Type B pancreatic cell (in vitro differentiated cells): ENCODE measurements around the gene ZNF792. TPM values are rescaled to one million over a fixed set of nuclear protein-coding genes. Genes with fewer than 3 reads are reported as not detected.
A peak's percentile ranks its signal among the peaks of the same experiment; 100 is the strongest.

Source experiments
- DNase-seq: peaks from one replicate; pipeline ENCODE4 v3.0.0; 2021; ENCODE audit warnings: mixed read lengths; ENCODE audit not compliant: unreplicated experiment; ENCODE audit errors: extremely low spot score
- H3K27ac Mint-ChIP-seq: 2 replicates; pipeline ENCODE4 v1.8.0; 2021; ENCODE audit warnings: mild to moderate bottlenecking, mixed read lengths
- H3K27me3 Mint-ChIP-seq: 2 replicates; pipeline ENCODE4 v1.8.0; 2021; ENCODE audit warnings: mixed read lengths
- H3K36me3 Mint-ChIP-seq: 2 replicates; pipeline ENCODE4 v1.8.0; 2021; ENCODE audit warnings: mixed read lengths
- H3K4me1 Mint-ChIP-seq: one replicate; pipeline ENCODE4 v1.8.0; 2021; ENCODE audit warnings: mixed read lengths; ENCODE audit not compliant: unreplicated experiment
- H3K4me3 Mint-ChIP-seq: 2 replicates; pipeline ENCODE4 v1.8.0; 2021; ENCODE audit warnings: mild to moderate bottlenecking, mixed read lengths
- H3K9me3 Mint-ChIP-seq: 2 replicates; pipeline ENCODE4 v1.8.0; 2021; ENCODE audit warnings: mixed read lengths
- long read RNA-seq: library from polyadenylated mRNA; unstranded; transcript quantifications from one replicate; pipeline ENCODE4 v2.0.0, GENCODE V29; 2020
- total RNA-seq: library from RNA; stranded (reverse); gene quantifications from 2 replicates; pipeline ENCODE4 v1.2.1, GENCODE V29; 2021; ENCODE audit warnings: low replicate concordance
- TF ChIP-seq, protein P1 (sequence below): fragments of 200-600 bp; sonication (generic); conservative IDR thresholded peaks from 2 replicates; pipeline ENCODE4 v1.5.0; 2021; ENCODE audit warnings: antibody characterized with exemption, mild to moderate bottlenecking

Gene ZNF792
- 5.8 and 6.5 TPM in 2 replicates for total RNA-seq
- long read RNA-seq, partial matches to known transcripts: 1 of 2 reads
- long read RNA-seq, other reads (novel, unspliced or antisense): 1 of 2 reads

DNA sequence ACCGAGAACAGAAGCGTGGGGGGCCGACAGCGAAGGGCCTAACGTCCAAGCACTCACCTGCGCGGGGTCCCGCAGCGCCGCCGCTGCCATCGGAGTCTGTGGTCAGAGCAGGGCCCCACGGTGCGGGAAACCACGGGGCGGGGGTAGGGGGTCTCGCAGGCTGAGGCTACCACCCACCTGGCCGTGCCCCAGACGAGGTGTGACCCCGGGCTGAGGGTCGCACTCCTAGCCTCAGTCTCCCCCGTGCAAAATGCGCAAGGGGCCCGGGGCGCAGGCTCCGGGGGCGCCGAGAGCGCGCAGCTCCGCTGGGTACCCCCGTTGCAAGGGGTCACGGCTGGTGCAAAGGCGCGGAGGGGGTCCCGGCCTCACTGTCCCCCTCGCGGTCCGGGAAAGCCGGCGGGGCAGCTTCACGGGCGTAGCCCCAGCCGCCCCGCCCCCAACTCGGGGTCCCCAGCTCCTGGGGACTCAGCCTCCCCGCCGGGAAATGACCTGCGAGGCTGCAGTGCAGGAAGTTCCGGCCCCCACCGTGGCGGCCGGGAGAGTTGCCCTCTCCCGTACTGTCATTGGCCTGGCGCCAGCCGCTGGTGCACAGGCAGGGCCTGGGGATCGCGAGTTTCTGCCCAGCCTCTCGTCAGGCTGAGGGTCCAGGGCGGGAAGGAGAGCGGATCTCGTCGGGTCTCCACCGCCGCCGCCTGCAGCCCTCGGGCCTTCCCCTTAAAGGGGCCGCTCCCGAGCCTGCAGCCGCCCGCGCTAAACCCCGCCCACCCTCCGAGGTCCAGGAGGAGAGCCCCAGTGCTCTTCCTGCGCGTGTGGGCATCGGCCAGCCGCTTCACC is at the start of gene ZNF792:
Gene ZNF792 (minus strand): TSS at position 657 of the 834 bp plus-strand sequence. CDS start 567 bp downstream, at position 90.
- peak; percentile 79 for DNase-seq
- Mint-ChIP-seq H3K27ac (peak within 1 kb of the TSS; percentile 45), H3K4me1 (peaks cover 16% of the 10 kb centered on the region), H3K9me3 (peaks cover 10% of the 10 kb centered on the region), H3K4me3 (peak within 1 kb of the TSS; percentile 89), H3K27me3 (peaks cover 5% of the 10 kb centered on the region), H3K36me3 (peaks cover 38% of the 10 kb centered on the region)
- TF ChIP-seq, protein P1, sequence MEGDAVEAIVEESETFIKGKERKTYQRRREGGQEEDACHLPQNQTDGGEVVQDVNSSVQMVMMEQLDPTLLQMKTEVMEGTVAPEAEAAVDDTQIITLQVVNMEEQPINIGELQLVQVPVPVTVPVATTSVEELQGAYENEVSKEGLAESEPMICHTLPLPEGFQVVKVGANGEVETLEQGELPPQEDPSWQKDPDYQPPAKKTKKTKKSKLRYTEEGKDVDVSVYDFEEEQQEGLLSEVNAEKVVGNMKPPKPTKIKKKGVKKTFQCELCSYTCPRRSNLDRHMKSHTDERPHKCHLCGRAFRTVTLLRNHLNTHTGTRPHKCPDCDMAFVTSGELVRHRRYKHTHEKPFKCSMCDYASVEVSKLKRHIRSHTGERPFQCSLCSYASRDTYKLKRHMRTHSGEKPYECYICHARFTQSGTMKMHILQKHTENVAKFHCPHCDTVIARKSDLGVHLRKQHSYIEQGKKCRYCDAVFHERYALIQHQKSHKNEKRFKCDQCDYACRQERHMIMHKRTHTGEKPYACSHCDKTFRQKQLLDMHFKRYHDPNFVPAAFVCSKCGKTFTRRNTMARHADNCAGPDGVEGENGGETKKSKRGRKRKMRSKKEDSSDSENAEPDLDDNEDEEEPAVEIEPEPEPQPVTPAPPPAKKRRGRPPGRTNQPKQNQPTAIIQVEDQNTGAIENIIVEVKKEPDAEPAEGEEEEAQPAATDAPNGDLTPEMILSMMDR: no peak

DNA sequence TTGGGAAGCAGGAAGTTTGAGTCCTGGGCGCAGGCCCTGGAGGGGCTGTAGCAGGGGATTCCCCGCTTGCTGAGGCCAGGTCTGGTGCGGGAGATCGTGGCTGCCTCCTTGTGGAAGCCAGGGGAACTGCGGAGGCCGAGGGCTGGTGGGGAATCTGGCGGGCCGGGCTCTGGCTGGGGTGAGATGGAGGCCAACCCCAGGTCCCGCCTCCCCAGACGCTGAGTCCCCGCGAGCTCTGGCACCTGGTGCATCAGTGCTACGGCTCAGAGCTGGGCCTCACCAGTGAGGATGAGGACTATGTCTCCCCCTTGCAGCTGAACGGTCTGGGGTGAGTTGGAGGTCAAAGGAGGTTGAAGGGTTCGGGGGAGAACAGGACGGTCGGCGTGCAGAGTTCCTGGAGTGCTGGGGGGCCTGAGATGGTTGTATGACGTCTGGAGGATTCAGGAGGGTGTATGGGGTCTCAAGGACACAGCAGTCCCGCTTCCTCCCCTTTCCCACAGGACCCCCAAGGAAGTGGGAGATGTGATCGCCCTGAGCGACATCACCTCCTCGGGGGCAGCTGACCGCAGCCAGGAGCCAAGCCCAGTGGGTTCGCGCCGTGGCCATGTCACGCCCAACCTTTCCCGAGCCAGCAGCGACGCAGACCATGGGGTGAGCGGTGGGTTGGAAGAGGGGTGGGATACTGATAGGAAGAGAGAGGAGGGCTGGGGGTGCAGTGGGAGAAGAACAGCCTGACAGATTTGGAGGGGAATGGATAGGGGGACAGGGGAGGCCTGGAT is 49.2 kb upstream of the ZNF792 start:
- Mint-ChIP-seq H3K4me3 (no peak overlapping the region), H3K36me3 (peaks cover 14% of the 10 kb centered on the region), H3K27me3 (no peaks in the 10 kb centered on the region), H3K27ac (no peak overlapping the region), H3K4me1 (peaks cover 5% of the 10 kb centered on the region), H3K9me3 (no peaks in the 10 kb centered on the region)
- peak; percentile 83 for DNase-seq
- TF ChIP-seq, protein P1: peak; percentile 92

DNA sequence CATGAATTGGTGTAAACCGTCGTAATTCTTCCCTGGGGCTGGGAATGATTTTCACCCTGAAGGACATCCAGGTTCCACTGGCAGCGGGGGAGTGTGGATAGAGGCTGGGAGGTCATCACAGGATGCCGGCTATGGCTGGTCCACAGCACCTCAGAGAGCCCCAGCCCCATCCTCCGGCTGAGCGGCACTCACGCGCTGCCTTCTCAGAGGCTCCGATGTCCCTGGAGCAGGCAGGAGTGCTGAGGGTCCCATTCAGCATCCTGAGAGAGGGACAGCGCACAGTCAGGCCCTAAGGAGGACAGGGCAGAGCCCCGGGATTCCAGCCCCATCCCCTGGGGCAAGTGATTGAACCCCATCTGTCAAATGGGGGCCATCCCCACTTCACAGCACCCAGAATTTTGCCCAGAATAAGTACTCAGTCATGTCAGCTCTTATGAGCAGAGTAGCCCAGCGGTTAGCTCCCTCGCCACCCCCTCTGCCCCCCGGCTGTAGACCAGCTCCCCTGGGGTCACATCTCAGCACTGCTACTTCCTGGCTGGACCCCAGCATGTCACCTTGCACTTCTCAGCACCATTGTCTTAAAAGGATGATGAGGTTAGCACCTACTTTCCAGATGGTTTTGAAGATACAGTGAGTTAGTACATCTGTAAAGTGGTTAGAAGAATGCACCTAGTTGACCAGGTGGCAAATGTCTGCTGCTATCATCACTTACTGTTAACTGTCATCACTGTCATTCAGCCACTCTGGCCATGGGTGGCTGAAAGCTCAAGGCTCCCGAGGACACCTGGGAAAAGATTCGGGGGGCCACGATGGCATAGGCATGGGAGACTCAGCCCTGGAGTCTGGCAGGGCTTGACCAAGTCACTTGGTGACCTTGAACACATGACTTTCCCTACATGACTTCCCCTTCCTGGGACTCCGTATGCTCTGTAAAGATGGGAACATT is 48.0 kb upstream of the ZNF792 start:
- TF ChIP-seq, protein P1: no peak
- no peak overlapping the region for H3K4me3 Mint-ChIP-seq
- no peaks in the 10 kb centered on the region for H3K27me3 Mint-ChIP-seq
- H3K27ac Mint-ChIP-seq: no peak overlapping the region
- no peaks in the 10 kb centered on the region for H3K9me3 Mint-ChIP-seq
- H3K4me1 Mint-ChIP-seq: peaks cover 5% of the 10 kb centered on the region
- peaks cover 10% of the 10 kb centered on the region for H3K36me3 Mint-ChIP-seq
- no peak for DNase-seq

DNA sequence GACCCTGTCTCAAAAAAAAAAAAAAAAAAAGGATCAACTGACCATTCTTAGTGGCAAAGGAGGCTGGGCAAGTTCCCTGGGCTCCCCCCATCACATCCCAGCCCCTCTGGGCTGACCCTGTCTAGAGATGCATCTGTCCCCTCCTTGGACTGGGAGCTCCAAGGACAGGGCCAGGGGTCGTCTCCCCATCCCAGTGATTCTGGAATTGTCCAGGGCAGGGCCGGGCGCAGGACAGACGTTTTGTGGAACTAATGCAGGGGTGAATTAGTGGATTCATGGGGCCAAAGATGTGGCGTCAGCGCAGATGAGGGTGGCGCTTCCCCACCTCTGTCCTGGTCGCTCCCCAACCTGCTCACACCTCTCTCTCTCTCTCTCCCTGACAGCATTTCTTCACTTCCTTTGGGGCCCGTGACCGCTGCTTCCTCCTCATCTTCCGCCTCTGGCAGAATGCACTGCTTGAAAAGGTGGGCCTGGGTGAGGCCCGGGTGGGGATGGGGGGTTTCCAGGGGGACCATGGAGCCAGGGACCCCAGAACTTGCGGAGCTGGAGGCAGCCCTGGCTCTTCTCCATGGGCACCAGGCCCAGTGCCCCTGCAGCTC is 47.2 kb upstream of the ZNF792 start:
- H3K9me3 Mint-ChIP-seq: no peaks in the 10 kb centered on the region

More for the DNA sequence above, 47.2 kb upstream of the ZNF792 start:
- DNase-seq: no peak
- peaks cover 12% of the 10 kb centered on the region for H3K4me1 Mint-ChIP-seq
- TF ChIP-seq, protein P1: no peak
- H3K36me3 Mint-ChIP-seq: peaks cover 17% of the 10 kb centered on the region
- H3K27ac Mint-ChIP-seq: no peak overlapping the region
- no peak overlapping the region for H3K4me3 Mint-ChIP-seq
- H3K27me3 Mint-ChIP-seq: no peaks in the 10 kb centered on the region
